GM12878 (cell line): ENCODE measurements around the gene FADS1. TPM values are rescaled to one million over a fixed set of nuclear protein-coding genes. Genes with fewer than 3 reads are reported as not detected.

ENCODE experiments used
- ATAC-seq: fragments of 200-7000 bp; cut with Tn5 transposase; 3 replicates; pipeline ENCODE4 v1.9.1; 2020; ENCODE audit warnings: mild to moderate bottlenecking, moderate library complexity
- BruUV-seq: library from RNA; stranded (reverse); fragments of 400-500 nt; replicated peaks from 2 replicates; lab custom pipeline; 2021; lab: Mats Ljungman, UMichigan
- CTCF ChIA-PET: fragments of 300-600 bp; sonication (Branson Sonifier 250); formaldehyde crosslinking; extraction: SDS; loops from one replicate; lab custom pipeline; 2021; ENCODE audit warnings: inconsistent platforms; lab: Yijun Ruan, JAX
- POLR2A ChIA-PET: fragments of 350-600 bp; formaldehyde crosslinking; extraction: SDS; loops from one replicate; lab custom pipeline; 2021; ENCODE audit warnings: inconsistent platforms; lab: Charles Lee
- RAD21 ChIA-PET: fragments of 300-600 bp; sonication (Branson Sonifier 250); formaldehyde crosslinking; loops from one replicate; lab custom pipeline; 2023; ENCODE audit warnings: antibody characterized with exemption; ENCODE audit not compliant: unreplicated experiment; lab: Charles Lee
- SMC1A ChIA-PET: fragments of 300-600 bp; sonication (Branson Sonifier 250); formaldehyde crosslinking; loops from one replicate; lab custom pipeline; 2023; ENCODE audit not compliant: unreplicated experiment, uncharacterized antibody; lab: Charles Lee
- DNase-seq: peaks from one replicate; pipeline ENCODE4 v3.0.0-alpha.2; 2011; ENCODE audit warnings: low read depth, low spot score
- FAIRE-seq: peaks from 3 replicates; lab custom pipeline; 2011; peaks lifted over from hg19 to GRCh38; lab: Jason Lieb, UNC
- H2AFZ ChIP-seq: 2 replicates; pipeline ENCODE4 v1.6.0; 2011; ENCODE audit warnings: low read depth, low read length, control low read depth; ENCODE audit not compliant: control insufficient read depth
- H3K27ac ChIP-seq: 2 replicates; pipeline ENCODE4 v1.5.1; 2011; ENCODE audit warnings: control low read depth; ENCODE audit not compliant: control insufficient read depth, insufficient read depth
- H3K27me3 ChIP-seq, 2 experiments: replicated peaks in 1 of 2; 2 replicates each; pipeline versions ENCODE4 v1.6.0 to v1.6.1; 2011; ENCODE audit warnings: low read length in 1 of 2; ENCODE audit not compliant: control insufficient read depth in 2 of 2, insufficient read depth in 2 of 2
- H3K36me3 ChIP-seq, 2 experiments: 2 replicates each; pipeline ENCODE4 v1.5.1; 2011; ENCODE audit warnings: low read length in 1 of 2; ENCODE audit not compliant: control insufficient read depth in 2 of 2, insufficient read depth in 2 of 2
- H3K4me1 ChIP-seq: 2 replicates; pipeline ENCODE4 v1.6.1; 2011; ENCODE audit warnings: mild to moderate bottlenecking, low read length, moderate library complexity, mixed read lengths; ENCODE audit not compliant: control insufficient read depth, insufficient read depth
- H3K4me2 ChIP-seq: 2 replicates; pipeline ENCODE4 v1.6.0; 2011; ENCODE audit warnings: control low read depth; ENCODE audit not compliant: control insufficient read depth, insufficient read depth
- H3K4me3 ChIP-seq: fragments of 200-600 bp; sonication (generic); 2 replicates; pipeline ENCODE4 v1.5.1; 2016
- H3K79me2 ChIP-seq: 2 replicates; pipeline ENCODE4 v1.6.0; 2011; ENCODE audit warnings: low read length; ENCODE audit not compliant: control insufficient read depth, insufficient read depth
- H3K9ac ChIP-seq: 2 replicates; pipeline ENCODE4 v1.8.0; 2011; ENCODE audit warnings: low read length, control low read depth, mixed read lengths; ENCODE audit not compliant: control insufficient read depth, insufficient read depth
- H3K9me3 ChIP-seq: replicated peaks from 3 replicates; pipeline ENCODE4 v1.5.1; 2011; ENCODE audit warnings: mild to moderate bottlenecking, low read length; ENCODE audit not compliant: control insufficient read depth, insufficient read depth
- H4K20me1 ChIP-seq: 2 replicates; pipeline ENCODE4 v1.6.0; 2011; ENCODE audit not compliant: control insufficient read depth, insufficient read depth
- BCL11A ChIP-seq: IDR thresholded peaks from 2 replicates; pipeline ENCODE4 v1.6.1; 2011; ENCODE audit warnings: low read depth, low read length
- BHLHE40 ChIP-seq, 2 experiments: fragments of 450-650 bp in 1 of 2; IDR thresholded peaks; 2 replicates each; pipeline ENCODE4 v1.6.1; 2011 to 2017; ENCODE audit warnings: low read depth in 2 of 2, borderline replicate concordance in 1 of 2, improper control_type of control experiment in 1 of 2, low read length in 1 of 2, mild to moderate bottlenecking in 1 of 2
- EGR1 ChIP-seq, 2 experiments: IDR thresholded peaks; 1 replicate in 1 of 2; 2 replicates in 1 of 2; pipeline ENCODE4 v1.6.1; 2011 to 2012; ENCODE audit warnings: low read depth in 2 of 2, low read length in 2 of 2, borderline replicate concordance in 1 of 2, mild to moderate bottlenecking in 1 of 2, moderate library complexity in 1 of 2
- ESRRA ChIP-seq: IDR thresholded peaks from 2 replicates; pipeline ENCODE4 v1.6.1; 2012; ENCODE audit warnings: mild to moderate bottlenecking, low read length, improper control_type of control experiment
- HCFC1 ChIP-seq: fragments of 150-350 bp; IDR thresholded peaks from 2 replicates; pipeline ENCODE4 v1.6.1; 2014; ENCODE audit warnings: low read length
- MEF2B ChIP-seq: fragments of 450-650 bp; IDR thresholded peaks from 2 replicates; pipeline ENCODE4 v1.6.1; 2018; ENCODE audit warnings: mild to moderate bottlenecking, moderate library complexity; ENCODE audit not compliant: partially characterized antibody, poor library complexity, severe bottlenecking
- RAD21 ChIP-seq: IDR thresholded peaks from 2 replicates; pipeline ENCODE4 v1.6.1; 2011; ENCODE audit warnings: mild to moderate bottlenecking, low read depth, low read length, moderate library complexity; ENCODE audit not compliant: insufficient read depth
- RB1 ChIP-seq: fragments of 450-650 bp; formaldehyde crosslinking; IDR thresholded peaks from 2 replicates; pipeline ENCODE4 v1.6.1; 2017; ENCODE audit warnings: mild to moderate bottlenecking, borderline replicate concordance
- SMC3 ChIP-seq: IDR thresholded peaks from 2 replicates; pipeline ENCODE4 v1.6.1; 2011; ENCODE audit warnings: low read length, improper control_type of control experiment, borderline replicate concordance
- SREBF2 ChIP-seq: IDR thresholded peaks from 2 replicates; pipeline ENCODE4 v1.6.1; 2012; ENCODE audit warnings: mild to moderate bottlenecking, low read length
- WGBS: methylation state at CpG from one replicate; pipeline ENCODE4 v1.1.6; 2016; ENCODE audit warnings: low lambda C conversion rate; ENCODE audit not compliant: insufficient replicate concordance, insufficient coverage; ENCODE audit errors: missing lambda C conversion rate; 5-methylcytosine and 5-hydroxymethylcytosine counted together
- in situ Hi-C: fragments of 300-500 bp; cut with MboI; formaldehyde crosslinking; loops from 9 replicates; pipeline ENCODE4 v1.14.3; 2018; ENCODE audit warnings: mixed read lengths
- intact Hi-C: fragments of 100-400 bp; cut with micrococcal nuclease; formaldehyde crosslinking; loops from one replicate; pipeline ENCODE4 v1.14.2; 2022; ENCODE audit not compliant: unreplicated experiment
- polyA plus RNA-seq, 11 experiments: library from polyadenylated mRNA; depleted of rRNA in 4 of 11; unstranded in 6 of 11; stranded (reverse) in 5 of 11; fragments of >200 nt; fragmentation: Nextera tagmentation in 4 of 11; fragmentation: Illumina TruSeq in 1 of 11; extraction: Ambion mirVana in 4 of 11; extraction: Trizol in 1 of 11; gene quantifications; 1 replicate in 1 of 11; 2 replicates in 10 of 11; pipeline versions ENCODE4 v1.2.1 to v1.2.3, GENCODE V29; 2011 to 2016; ENCODE audit warnings: inconsistent platforms in 2 of 11, missing spikeins in 2 of 11, low read depth in 1 of 11
- total RNA-seq, 4 experiments: library from RNA; depleted of rRNA in 3 of 4; stranded (reverse); fragments of >200 nt in 3 of 4; fragmentation: Illumina TruSeq in 1 of 4; extraction: Trizol in 1 of 4; gene quantifications; 2 replicates each; pipeline versions ENCODE4 v1.2.1 to v1.2.3, GENCODE V29; 2013 to 2021
- TF ChIP-seq, protein P1 (sequence below), 3 experiments: IDR thresholded peaks in 2 of 3; conservative IDR thresholded peaks in 1 of 3; 2 replicates each; pipeline ENCODE4 v1.5.1; 2011; ENCODE audit warnings: low read depth in 3 of 3, low read length in 3 of 3, mild to moderate bottlenecking in 3 of 3, control low read depth in 2 of 3, moderate library complexity in 2 of 3, inconsistent platforms in 1 of 3, mixed read lengths in 1 of 3; ENCODE audit not compliant: control insufficient read depth in 2 of 3, insufficient read depth in 1 of 3; ENCODE audit errors: extremely low read depth in 1 of 3

The FADS1 gene
- total and polyA plus RNA-seq, 10 of the 15 experiments (the other 5 are each of a cell fraction or from before 2014, with no cell fraction given) = 8.8 to 73.9 (median 39.0) TPM

GRCh38 chr11:61776561-61777075, 40.2 kb downstream of the FADS1 start:
- RAD21 ChIA-PET = interaction anchor here (2.5 kb wide), 1 partner anchor 29 kb away, joined by 15 read pairs; no protein-coding TSS in a partner anchor

More at GRCh38 chr11:61776561-61777075, 40.2 kb downstream of the FADS1 start:
- H3K4me2 ChIP-seq = no peak overlapping the region
- peak; percentile 94 for ATAC-seq
- no TSS peak for BruUV-seq
- no peaks in the 10 kb centered on the region for H3K27me3 ChIP-seq
- H2AFZ ChIP-seq = no peak overlapping the region
- no peaks in the 10 kb centered on the region for H4K20me1 ChIP-seq
- H3K36me3 ChIP-seq = no peaks in the 10 kb centered on the region
- no peak overlapping the region for H3K9ac ChIP-seq
- SMC1A ChIA-PET = interaction anchor here (0.8 to 2.6 kb wide), 2 partner anchors 23 to 27 kb away, joined by 3 to 8 read pairs; no protein-coding TSS in a partner anchor
- no peaks in the 10 kb centered on the region; the same call in 1 of the 2 replicates for H3K4me1 ChIP-seq
- no peak overlapping the region for H3K27ac ChIP-seq
- DNase-seq = no peak
- in situ Hi-C loops = no loop called here
- no peaks in the 10 kb centered on the region for H3K9me3 ChIP-seq
- TF ChIP-seq BCL11A (no peak), SREBF2 (no peak), RB1 (peak; percentile 52; the same call in 1 of the 2 replicates), BHLHE40 (IDR thresholded peaks at IDR 0.05; ENCODE audit: borderline replicate concordance in 1 of 2, low read depth in 2 of 2, low read length in 1 of 2) (0 out of 4 replicates have a peak, but pooled peaks of 1 of the 2 experiments have one; percentile 10), RAD21 (peak; percentile 80), EGR1 (IDR thresholded peaks at IDR 0.05; ENCODE audit: borderline replicate concordance in 1 of 2, low read depth in 2 of 2, low read length in 2 of 2) (0 out of 3 replicates have a peak, but pooled peaks of 1 of the 2 experiments have one; percentile 15), MEF2B (peak; percentile 69), SMC3 (peak; percentile 83; the same call in 1 of the 2 replicates), ESRRA (0 out of 2 replicates have a peak, but pooled peaks have one; percentile 25), HCFC1 (no peak)
- TF ChIP-seq, protein P1, sequence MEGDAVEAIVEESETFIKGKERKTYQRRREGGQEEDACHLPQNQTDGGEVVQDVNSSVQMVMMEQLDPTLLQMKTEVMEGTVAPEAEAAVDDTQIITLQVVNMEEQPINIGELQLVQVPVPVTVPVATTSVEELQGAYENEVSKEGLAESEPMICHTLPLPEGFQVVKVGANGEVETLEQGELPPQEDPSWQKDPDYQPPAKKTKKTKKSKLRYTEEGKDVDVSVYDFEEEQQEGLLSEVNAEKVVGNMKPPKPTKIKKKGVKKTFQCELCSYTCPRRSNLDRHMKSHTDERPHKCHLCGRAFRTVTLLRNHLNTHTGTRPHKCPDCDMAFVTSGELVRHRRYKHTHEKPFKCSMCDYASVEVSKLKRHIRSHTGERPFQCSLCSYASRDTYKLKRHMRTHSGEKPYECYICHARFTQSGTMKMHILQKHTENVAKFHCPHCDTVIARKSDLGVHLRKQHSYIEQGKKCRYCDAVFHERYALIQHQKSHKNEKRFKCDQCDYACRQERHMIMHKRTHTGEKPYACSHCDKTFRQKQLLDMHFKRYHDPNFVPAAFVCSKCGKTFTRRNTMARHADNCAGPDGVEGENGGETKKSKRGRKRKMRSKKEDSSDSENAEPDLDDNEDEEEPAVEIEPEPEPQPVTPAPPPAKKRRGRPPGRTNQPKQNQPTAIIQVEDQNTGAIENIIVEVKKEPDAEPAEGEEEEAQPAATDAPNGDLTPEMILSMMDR (IDR thresholded peaks at IDR 0.05 in 2 of 3, conservative IDR thresholded peaks at IDR 0.05 in 1 of 3; ENCODE audit: control insufficient read depth in 2 of 3, extremely low read depth in 1 of 3, insufficient read depth in 1 of 3, low read depth in 3 of 3, low read length in 3 of 3) = peak; percentile 71 to 86 (median 83)
- TF ChIP-seq, all 136 proteins: peak for 8
- H3K4me3 ChIP-seq = no peak overlapping the region
- no peaks in the 10 kb centered on the region for H3K79me2 ChIP-seq
- CTCF ChIA-PET = interaction anchor here (7.5 kb wide), 1 partner anchor 28 kb away, joined by 88 read pairs; no protein-coding TSS in a partner anchor
- intact Hi-C loops = loop anchor here (1.0 kb wide), 1 partner anchor 29 kb away; no protein-coding TSS in a partner anchor
- FAIRE-seq = peak; percentile 31
- POLR2A ChIA-PET = interaction anchor here (0.5 to 1.9 kb wide), 2 partner anchors 9 to 29 kb away, joined by 5 to 6 read pairs; no protein-coding TSS in a partner anchor
- WGBS = 64% methylated on average over 9 of the region's 9 CpGs
